Left lobe of liver (tissue), 2 donors: ENCODE data around the gene ZFAND3. TPM values are rescaled to one million over a fixed set of nuclear protein-coding genes. Genes with fewer than 3 reads are reported as not detected.

ENCODE experiments used
- ATAC-seq: fragments of 200-7000 bp; cut with Tn5 transposase; one replicate; pipeline ENCODE4 v1.9.1; 2020; ENCODE audit warnings: mild to moderate bottlenecking, moderate library complexity
- DNase-seq: peaks from one replicate; pipeline ENCODE4 v3.0.0-alpha.2; 2020; ENCODE audit warnings: low spot score
- total RNA-seq: library from RNA; stranded (reverse); gene quantifications from one replicate; pipeline ENCODE4 v1.2.1, GENCODE V29; 2021
- donor health status: DM: no; HTN: no; CAD: no; lungs with moderate emphysema.
- donor health status: DM: no; HTN: yes; CAD: no.

The ZFAND3 gene
- total RNA-seq, 1 donor from 2014 or later = 41.0 TPM

- peak; percentile 5 for ATAC-seq
- DNase-seq = no peak
These were observed 6.7 kb downstream of the ZFAND3 start for GRCh38 chr6:37826188-37826587.

- ATAC-seq (no peak), DNase-seq (no peak)
These were observed 7.5 kb downstream of the ZFAND3 start for GRCh38 chr6:37826993-37827392.

- ATAC-seq (no peak), DNase-seq (no peak)
These were observed 8.2 kb downstream of the ZFAND3 start for GRCh38 chr6:37827603-37828265.

DNA sequence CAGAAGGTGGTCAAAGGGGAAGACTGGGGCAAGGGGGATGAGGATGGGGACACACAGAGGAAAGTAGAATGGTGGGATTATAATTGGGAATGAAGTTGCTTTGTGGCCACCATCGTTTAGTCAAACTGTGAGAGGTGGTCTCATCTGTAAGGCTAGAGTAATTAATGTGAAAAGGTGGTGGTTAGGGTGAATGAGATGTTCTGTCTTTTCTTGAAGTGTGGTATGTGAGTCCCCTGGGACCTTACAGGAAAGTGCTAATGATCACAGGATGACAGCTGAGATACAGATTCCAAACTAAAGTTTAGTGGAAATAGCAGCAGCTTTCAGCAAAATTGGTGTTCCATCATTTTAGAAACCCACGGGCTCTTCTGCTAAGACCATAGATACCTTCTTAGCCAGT is 10.7 kb downstream of the ZFAND3 start:
- ATAC-seq = no peak
- DNase-seq = no peak

DNA sequence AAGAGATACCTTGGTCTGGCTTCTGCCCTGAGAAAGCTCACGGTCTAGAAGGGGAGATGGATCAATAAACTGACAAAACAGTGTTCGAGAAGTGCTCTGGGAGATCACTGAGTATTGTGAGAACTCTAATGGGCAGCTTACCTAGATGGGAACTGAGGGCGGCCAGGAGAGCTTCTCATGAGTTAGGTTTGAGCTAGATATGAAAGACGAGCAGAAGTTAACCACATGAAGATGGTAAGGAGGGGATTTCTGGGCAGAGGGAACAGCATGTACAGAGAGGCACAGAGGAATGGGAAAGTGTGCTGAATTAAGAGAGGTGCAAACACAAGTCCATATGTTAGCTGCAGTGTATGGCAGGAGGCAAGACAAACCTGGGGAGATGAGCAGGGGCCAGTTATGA is 11.9 kb downstream of the ZFAND3 start:
- DNase-seq = no peak
- ATAC-seq = no peak

- DNase-seq = no peak
- ATAC-seq = no peak
These were observed 16.4 kb downstream of the ZFAND3 start for GRCh38 chr6:37835923-37836322.

DNA sequence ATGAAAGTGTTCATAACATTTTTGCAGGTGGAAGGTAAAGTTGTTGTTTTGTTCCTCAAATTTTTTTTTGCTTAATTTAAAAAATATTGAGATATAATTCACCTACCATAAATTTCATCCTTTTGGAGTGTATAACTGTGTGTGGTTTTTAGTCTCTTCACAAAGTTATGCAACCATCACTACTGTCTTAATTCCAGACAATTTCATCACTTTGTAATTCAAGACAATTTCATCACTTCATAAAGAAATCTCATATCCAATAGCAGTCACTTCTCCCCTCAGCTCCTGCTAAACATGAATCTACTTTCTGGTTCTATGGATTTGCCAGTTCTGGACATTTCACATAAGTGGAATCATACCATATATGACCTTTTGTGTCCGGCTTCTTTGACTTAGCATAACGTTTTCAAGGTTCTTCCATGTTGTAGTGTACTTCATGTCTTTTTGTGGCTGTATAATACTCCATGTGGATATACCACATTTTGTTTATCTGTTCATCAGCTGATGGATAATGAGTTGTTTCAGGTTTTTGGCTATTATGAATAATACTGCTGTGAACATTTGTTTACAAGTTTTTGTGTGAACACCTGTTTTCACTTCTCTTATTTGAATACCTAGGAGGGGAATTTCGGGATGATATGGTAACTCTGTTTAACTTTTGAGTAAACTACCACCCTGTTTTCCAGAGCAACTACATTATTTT is 18.8 kb downstream of the ZFAND3 start:
- no peak for ATAC-seq

GRCh38 chr6:37840143-37840939 is 20.8 kb downstream of the ZFAND3 start:
- no peak for ATAC-seq
- DNase-seq = no peak

More for the DNA sequence above, 18.8 kb downstream of the ZFAND3 start:
- DNase-seq = no peak

DNA sequence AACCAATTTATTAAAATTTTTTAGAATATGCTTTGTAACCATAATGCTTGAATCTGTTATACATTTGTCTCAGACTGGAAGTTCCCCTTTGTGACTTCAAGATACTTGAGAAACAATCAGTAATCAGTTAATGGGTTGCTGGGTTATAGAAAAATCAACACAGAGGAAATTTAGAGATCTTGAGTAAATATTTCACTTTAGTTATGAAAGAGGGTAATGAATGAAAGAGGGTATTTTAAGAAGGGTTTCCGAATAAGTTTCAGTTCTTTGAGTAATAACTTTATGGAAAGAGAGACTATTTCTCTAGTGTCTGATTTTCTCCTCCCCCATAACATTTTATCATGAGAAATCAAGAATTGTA is 21.4 kb downstream of the ZFAND3 start:
- no peak for DNase-seq
- no peak for ATAC-seq

GRCh38 chr6:37845026-37845911 is 25.7 kb downstream of the ZFAND3 start:
- ATAC-seq (peak; percentile 67), DNase-seq (no peak)

GRCh38 chr6:37845930-37846329 is 26.4 kb downstream of the ZFAND3 start:
- DNase-seq = no peak
- no peak for ATAC-seq

DNA sequence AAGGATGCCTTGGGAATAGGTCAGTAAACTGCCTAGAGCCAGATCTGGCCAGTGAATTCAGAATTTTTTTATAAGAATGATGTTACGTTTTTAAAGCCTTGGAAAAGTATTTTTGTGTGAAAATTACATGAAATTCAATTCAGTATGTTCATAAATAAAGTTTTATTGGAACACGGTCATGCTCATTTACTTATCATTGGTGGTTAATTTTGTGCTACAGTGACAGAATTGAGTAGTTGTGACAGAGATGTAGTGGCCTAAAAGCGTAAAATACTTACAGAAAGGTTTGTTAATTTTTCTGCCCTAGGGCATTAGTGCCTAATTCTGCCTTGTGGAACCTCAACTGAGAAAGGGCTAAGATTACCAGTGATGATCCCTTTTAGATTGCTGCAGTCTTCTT is 28.2 kb downstream of the ZFAND3 start:
- no peak for ATAC-seq

GRCh38 chr6:37848371-37848770 is 28.8 kb downstream of the ZFAND3 start:
- ATAC-seq = no peak
- no peak for DNase-seq

More for the DNA sequence above, 28.2 kb downstream of the ZFAND3 start:
- no peak for DNase-seq

- ATAC-seq (peak; percentile 38), DNase-seq (no peak)
These were observed 30.7 kb downstream of the ZFAND3 start for GRCh38 chr6:37850260-37850659.

DNA sequence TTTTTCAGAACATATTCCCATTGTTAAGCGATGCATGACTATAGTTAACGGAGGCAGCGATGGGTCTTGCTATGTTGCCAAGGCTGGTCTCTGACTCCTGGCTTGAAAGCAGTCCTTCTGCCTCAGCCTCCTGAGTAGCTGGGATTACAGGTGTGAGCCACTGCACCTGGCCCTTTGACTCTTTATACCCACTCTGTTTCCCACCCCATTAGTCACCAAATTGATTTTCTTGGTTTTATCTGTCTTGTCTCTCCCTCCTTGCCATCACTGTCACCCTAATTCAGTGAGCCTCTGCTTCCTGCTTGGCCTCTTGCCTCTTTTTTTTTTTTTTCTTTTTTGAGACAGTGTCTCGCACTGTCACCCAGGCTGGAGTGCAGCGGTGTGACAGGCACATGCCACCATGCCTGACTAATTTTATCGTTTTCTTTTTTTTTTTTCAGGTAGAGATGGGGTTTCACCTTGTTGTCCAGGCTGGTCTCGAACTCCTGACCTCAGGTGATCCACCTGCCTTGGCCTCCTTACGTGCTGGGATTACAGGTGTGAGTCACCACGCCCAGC is 31.3 kb downstream of the ZFAND3 start:
- DNase-seq (no peak), ATAC-seq (no peak)

DNA sequence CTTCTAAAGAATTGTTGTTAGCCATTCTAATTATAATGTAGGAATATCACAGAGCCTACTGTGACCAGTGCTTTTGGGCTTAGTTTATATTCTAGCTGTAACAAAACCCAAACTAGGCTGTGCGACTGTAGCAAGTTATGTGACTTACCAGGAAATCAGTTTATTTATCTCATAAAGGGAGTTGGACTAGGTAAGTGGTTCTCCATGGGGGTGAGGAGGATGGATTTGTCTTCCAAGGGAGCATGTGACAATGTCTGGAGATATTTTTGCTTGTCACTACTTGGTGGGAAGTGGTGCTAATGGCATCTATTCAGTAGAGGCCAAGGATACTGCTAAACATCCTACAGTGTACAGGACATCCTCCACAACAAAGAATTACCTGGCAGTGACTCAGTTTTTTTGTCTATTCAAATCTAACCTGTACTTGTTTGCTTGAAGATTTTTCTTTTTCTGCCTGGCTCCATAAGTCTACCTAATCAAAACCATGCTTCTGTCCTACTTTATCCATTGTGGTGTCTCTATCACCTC is 32.5 kb downstream of the ZFAND3 start:
- no peak for ATAC-seq
- no peak for DNase-seq

- ATAC-seq (no peak), DNase-seq (no peak)
These were observed 36.8 kb downstream of the ZFAND3 start for GRCh38 chr6:37856285-37856684.

DNA sequence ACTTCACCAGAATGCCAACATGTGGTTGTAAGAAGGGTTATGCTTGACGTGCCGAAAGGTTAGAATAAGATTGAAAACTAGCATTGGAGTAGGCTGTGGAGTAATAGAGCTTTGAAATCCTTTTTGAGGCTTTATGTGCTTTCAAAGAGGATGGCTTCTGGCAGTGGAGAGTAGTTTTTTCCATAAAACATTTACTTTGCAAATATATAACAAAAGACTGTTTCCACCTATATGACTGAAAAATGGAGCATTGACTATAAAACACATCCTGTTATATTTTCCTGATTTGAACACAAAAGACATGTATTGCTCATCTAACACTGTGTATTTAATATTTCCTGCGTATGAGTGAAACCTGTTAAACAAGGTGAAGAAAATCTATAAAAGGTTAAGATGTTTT is 38.8 kb downstream of the ZFAND3 start:
- ATAC-seq = no peak

GRCh38 chr6:37860226-37860839 is 40.8 kb downstream of the ZFAND3 start:
- peak; percentile 38 for ATAC-seq

More for the DNA sequence above, 38.8 kb downstream of the ZFAND3 start:
- DNase-seq = no peak

DNA sequence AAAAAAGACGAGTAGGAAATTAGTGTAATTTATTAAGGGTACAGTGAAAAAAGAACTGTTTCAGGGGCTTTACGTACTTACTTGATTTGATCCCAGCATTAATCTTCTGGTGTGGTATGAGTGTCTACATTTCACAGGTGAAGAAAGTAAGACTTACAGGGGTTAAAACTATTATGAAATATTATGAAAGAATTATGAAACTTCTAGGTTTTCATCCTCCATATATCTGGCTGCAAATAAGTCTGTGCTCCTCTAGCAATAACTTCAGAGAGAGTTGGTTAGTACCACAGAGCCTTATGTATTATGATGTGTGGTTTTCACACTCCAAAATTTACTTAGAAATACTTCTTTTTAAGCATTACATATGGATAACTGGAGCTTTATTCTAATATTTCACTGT is 41.9 kb downstream of the ZFAND3 start:
- no peak for DNase-seq
- ATAC-seq = no peak

More at GRCh38 chr6:37860226-37860839, 40.8 kb downstream of the ZFAND3 start:
- no peak for DNase-seq
